Endothelial cell of umbilical vein (primary cell): Measurements from ENCODE around the gene ACOX3. TPM values are rescaled to one million over a fixed set of nuclear protein-coding genes. Genes with fewer than 3 reads are reported as not detected.
A peak's percentile ranks its signal among the peaks of the same experiment; 100 is the strongest.
"Not testable (repeated sequence)": the region's sequence is repeated elsewhere in the genome, so short reads cannot be mapped to it uniquely, and the experiment has no call there.

Source experiments
- BruUV-seq: library from RNA; stranded (reverse); fragments of 400-500 nt; replicated peaks from 2 replicates; lab custom pipeline; 2021; lab: Mats Ljungman, UMichigan
- CTCF ChIA-PET: fragments of 300-600, 350-600 bp; sonication (Branson Sonifier 250); formaldehyde crosslinking; loops from one replicate; lab custom pipeline; 2021; ENCODE audit warnings: antibody characterized with exemption, inconsistent platforms; lab: Charles Lee
- POLR2A ChIA-PET: fragments of 300-600, 350-600 bp; sonication (Branson Sonifier 250); formaldehyde crosslinking; loops from one replicate; lab custom pipeline; 2021; ENCODE audit warnings: antibody characterized with exemption, inconsistent platforms; lab: Charles Lee
- DNase-seq: peaks from one replicate; pipeline ENCODE4 v3.0.0-alpha.2; 2011; ENCODE audit warnings: low read depth, low spot score
- FAIRE-seq: peaks from 2 replicates; lab custom pipeline; 2011; peaks lifted over from hg19 to GRCh38; lab: Jason Lieb, UNC
- H2AFZ ChIP-seq: 2 replicates; pipeline ENCODE4 v1.6.0; 2012; ENCODE audit warnings: low read depth, low read length, control low read depth, inconsistent platforms
- H3K27ac ChIP-seq: 2 replicates; pipeline ENCODE4 v1.5.1; 2011; ENCODE audit warnings: low read depth, mild to moderate bottlenecking, control low read depth, low read length, moderate library complexity; ENCODE audit not compliant: insufficient read depth
- H3K27me3 ChIP-seq, 2 experiments: 2 replicates each; pipeline versions ENCODE4 v1.6.0 to v1.6.1; 2011; ENCODE audit warnings: low read length in 2 of 2, mixed read lengths in 1 of 2; ENCODE audit not compliant: control insufficient read depth in 2 of 2, insufficient read depth in 2 of 2
- H3K36me3 ChIP-seq, 2 experiments: 2 replicates in 1 of 2; 3 replicates in 1 of 2; pipeline ENCODE4 v1.5.1; 2011; ENCODE audit warnings: low read length in 2 of 2, mild to moderate bottlenecking in 1 of 2, moderate library complexity in 1 of 2; ENCODE audit not compliant: control insufficient read depth in 2 of 2, insufficient read depth in 2 of 2; ENCODE audit errors: extremely low read depth in 1 of 2
- H3K4me1 ChIP-seq: 3 replicates; pipeline ENCODE4 v1.5.1; 2011; ENCODE audit warnings: mild to moderate bottlenecking, low read length; ENCODE audit not compliant: control insufficient read depth, insufficient read depth; ENCODE audit errors: extremely low read depth
- H3K4me2 ChIP-seq: 2 replicates; pipeline ENCODE4 v1.6.1; 2011; ENCODE audit warnings: low read length, control low read depth, mixed read lengths; ENCODE audit not compliant: insufficient read depth
- H3K4me3 ChIP-seq, 3 experiments: fragments of 200-600 bp in 1 of 3; sonication (generic), shearing (Covaris generic) in 1 of 3; replicated peaks in 1 of 3; 2 replicates each; pipeline ENCODE4 v1.5.1; 2011 to 2016; ENCODE audit warnings: control low read depth in 3 of 3, low read length in 3 of 3, mild to moderate bottlenecking in 2 of 3, inconsistent platforms in 1 of 3, low read depth in 1 of 3, moderate library complexity in 1 of 3; ENCODE audit not compliant: insufficient read depth in 1 of 3
- H3K79me2 ChIP-seq: 2 replicates; pipeline ENCODE4 v1.6.0; 2012; ENCODE audit warnings: low read length, inconsistent platforms; ENCODE audit not compliant: control insufficient read depth, insufficient read depth
- H3K9ac ChIP-seq: replicated peaks from 2 replicates; pipeline ENCODE3; 2011; ENCODE audit warnings: low read length, control low read depth; ENCODE audit not compliant: insufficient read depth; ENCODE audit errors: extremely low read depth
- H3K9me1 ChIP-seq: replicated peaks from 3 replicates; pipeline ENCODE4 v1.6.0; 2011; ENCODE audit warnings: mild to moderate bottlenecking, low read length; ENCODE audit not compliant: control insufficient read depth, insufficient read depth; ENCODE audit errors: extremely low read depth
- H3K9me3 ChIP-seq: replicated peaks from 2 replicates; pipeline ENCODE4 v1.5.1; 2012; ENCODE audit warnings: low read length, inconsistent platforms; ENCODE audit not compliant: control insufficient read depth, insufficient read depth
- H4K20me1 ChIP-seq: replicated peaks from 2 replicates; pipeline ENCODE3; 2011; ENCODE audit warnings: mild to moderate bottlenecking, low read length; ENCODE audit not compliant: control insufficient read depth, insufficient read depth; ENCODE audit errors: extremely low read depth
- CTCF ChIP-seq, 2 donors: IDR thresholded peaks; 1 replicate in 1 of 2; 2 replicates in 1 of 2; pipeline ENCODE4 v1.5.1; 2011; ENCODE audit warnings: low read length in 2 of 2, mild to moderate bottlenecking in 2 of 2, moderate library complexity in 2 of 2, control low read depth in 1 of 2, inconsistent platforms in 1 of 2, low read depth in 1 of 2; ENCODE audit not compliant: insufficient read depth in 1 of 2; ENCODE audit errors: extremely low read depth in 1 of 2
- EZH2 ChIP-seq: IDR thresholded peaks from 2 replicates; pipeline ENCODE4 v1.6.1; 2012; ENCODE audit warnings: borderline replicate concordance, low read depth, mild to moderate bottlenecking, moderate library complexity, low read length, inconsistent platforms; ENCODE audit not compliant: severe bottlenecking
- FOS ChIP-seq: IDR thresholded peaks from 2 replicates; pipeline ENCODE4 v1.6.1; 2011; ENCODE audit warnings: mild to moderate bottlenecking, low read length, moderate library complexity, borderline replicate concordance; ENCODE audit not compliant: insufficient read depth
- GATA2 ChIP-seq: IDR thresholded peaks from 2 replicates; pipeline ENCODE4 v1.7.0; 2011; ENCODE audit warnings: low read depth, mild to moderate bottlenecking, moderate library complexity, mixed read lengths, low read length; ENCODE audit not compliant: insufficient read length, insufficient read depth
- JUN ChIP-seq: IDR thresholded peaks from 2 replicates; pipeline ENCODE4 v1.6.1; 2011; ENCODE audit warnings: borderline replicate concordance, low read depth; ENCODE audit not compliant: insufficient read length, insufficient read depth
- MAX ChIP-seq: IDR thresholded peaks from 2 replicates; pipeline ENCODE4 v1.6.1; 2011; ENCODE audit not compliant: insufficient read depth, insufficient read length
- MYC ChIP-seq: IDR thresholded peaks from one replicate; pipeline ENCODE4 v1.6.1; 2011; ENCODE audit warnings: mild to moderate bottlenecking, low read depth, low read length
- POLR2A ChIP-seq: IDR thresholded peaks from 2 replicates; pipeline ENCODE4 v1.6.1; 2012; ENCODE audit warnings: low read depth, mild to moderate bottlenecking, control low read depth, low read length
- POLR2AphosphoS5 ChIP-seq: IDR thresholded peaks from 2 replicates; pipeline ENCODE4 v1.6.1; 2012; ENCODE audit warnings: low read depth, mild to moderate bottlenecking, control low read depth, low read length, moderate library complexity; ENCODE audit not compliant: insufficient read depth
- dilution Hi-C: fragments of 300-500 bp; cut with MboI; formaldehyde crosslinking; loops from one replicate; pipeline ENCODE4 v1.15.0; 2019; ENCODE audit warnings: low sequenced_read_pairs; ENCODE audit not compliant: extremely low pct_ligation_motif_present
- intact Hi-C: fragments of 100-400 bp; cut with micrococcal nuclease; formaldehyde crosslinking; loops from one replicate; pipeline ENCODE4 v1.10.0; 2022
- polyA plus RNA-seq, 4 experiments: library from polyadenylated mRNA; depleted of rRNA in 3 of 4; stranded (reverse) in 3 of 4; unstranded in 1 of 4; fragments of >200 nt; gene quantifications; 2 replicates each; pipeline versions ENCODE4 v1.2.1 to v1.2.3, GENCODE V29; 2011 to 2012; ENCODE audit warnings: missing spikeins in 1 of 4
- total RNA-seq: library from RNA; stranded (reverse); gene quantifications from 2 replicates; pipeline ENCODE4 v1.2.3, GENCODE V29; 2021

Gene ACOX3
- total and polyA plus RNA-seq, 2 donors (not counting 3 experiments of a cell fraction or from before 2014, with no cell fraction given) = 13.0 to 26.3 TPM

- dilution Hi-C loops, BruUV-seq, H3K9me3 ChIP-seq, H3K79me2 ChIP-seq, H3K4me3 ChIP-seq, H3K9me1 ChIP-seq, H3K27ac ChIP-seq, H2AFZ ChIP-seq, H3K9ac ChIP-seq, H3K4me2 ChIP-seq, POLR2A ChIA-PET, H4K20me1 ChIP-seq, H3K27me3 ChIP-seq: not testable (repeated sequence)
- peak; percentile 69 for FAIRE-seq
- intact Hi-C loops = loop anchor here (1.0 kb wide), 1 partner anchor 165 kb away; no protein-coding TSS in a partner anchor
- peak; percentile 16 for DNase-seq
- Histone ChIP-seq H3K4me1 (peaks cover 11% of the 10 kb centered on the region), H3K36me3 (peaks cover 0 to 17% of the 10 kb centered on the region in 2 experiments)
- peak; percentile 14 to 41 for TF ChIP-seq CTCF (IDR thresholded peaks at IDR 0.05; ENCODE audit: extremely low read depth in 1 of 2, insufficient read depth in 1 of 2, low read depth in 1 of 2, low read length in 2 of 2)
- CTCF ChIA-PET = interaction anchor here (1.0 to 2.5 kb wide), 6 partner anchors 22 to 230 kb away, joined by 3 to 27 read pairs (median 8); no protein-coding TSS in a partner anchor
These were observed 33.6 kb downstream of the ACOX3 start for GRCh38 chr4:8406887-8407286.

GRCh38 chr4:8405516-8405875, 35.0 kb downstream of the ACOX3 start:
- POLR2A ChIA-PET = no interaction called here
- H3K9me1 ChIP-seq = no peaks in the 10 kb centered on the region
- H3K4me2 ChIP-seq = no peak overlapping the region
- H3K9ac ChIP-seq = no peak overlapping the region
- no peaks in the 10 kb centered on the region for H3K79me2 ChIP-seq
- H3K27me3 ChIP-seq = no peaks in the 10 kb centered on the region
- no peak overlapping the region for H3K4me3 ChIP-seq
- H3K4me1 ChIP-seq = peaks cover 11% of the 10 kb centered on the region
- FAIRE-seq (no peak), DNase-seq (no peak)
- intact Hi-C loops = no loop called here
- H4K20me1 ChIP-seq = no peaks in the 10 kb centered on the region
- no peak overlapping the region for H3K27ac ChIP-seq
- no peak for TF ChIP-seq POLR2AphosphoS5
- TF ChIP-seq EZH2 = no peak
- TF ChIP-seq POLR2A = no peak
- TF ChIP-seq GATA2 = no peak
- TF ChIP-seq JUN = no peak
- no peak for TF ChIP-seq FOS
- no peak for TF ChIP-seq CTCF (IDR thresholded peaks at IDR 0.05; ENCODE audit: extremely low read depth in 1 of 2, insufficient read depth in 1 of 2, low read depth in 1 of 2, low read length in 2 of 2)
- TF ChIP-seq MAX = no peak
- no peak for TF ChIP-seq MYC
- CTCF ChIA-PET = interaction anchor here (1.2 to 6.7 kb wide), 3 partner anchors 138 to 229 kb away, joined by 3 to 155 read pairs (median 9); no protein-coding TSS in a partner anchor
- dilution Hi-C loops = no loop called here
- no TSS peak for BruUV-seq
- H3K9me3 ChIP-seq = no peaks in the 10 kb centered on the region
- no peak overlapping the region for H2AFZ ChIP-seq
- peaks cover 0 to 13% of the 10 kb centered on the region in 2 experiments for H3K36me3 ChIP-seq
